Measurements from ENCODE around the gene NCMAP. TPM values are rescaled to one million over a fixed set of nuclear protein-coding genes. Genes with fewer than 3 reads are reported as not detected.

The NCMAP gene
- total RNA-seq, 1 donor from 2014 or later = not detected

- DNase-seq (ENCODE audit: extremely low spot score, unreplicated experiment) = no peak
- H3K4me3 Mint-ChIP-seq (ENCODE audit: unreplicated experiment) = no peak overlapping the region
Measured at GRCh38 chr1:24562625-24563024, 6.7 kb downstream of the NCMAP start.

GRCh38 chr1:24564695-24565094 lies 8.8 kb downstream of the NCMAP start:
- Mint-ChIP-seq H3K36me3 (ENCODE audit: unreplicated experiment) (no peaks in the 10 kb centered on the region), H3K4me3 (ENCODE audit: unreplicated experiment) (no peak overlapping the region), H3K27ac (ENCODE audit: unreplicated experiment) (no peak overlapping the region), H3K9me3 (ENCODE audit: unreplicated experiment) (no peaks in the 10 kb centered on the region), H3K4me1 (ENCODE audit: unreplicated experiment) (peaks cover 32% of the 10 kb centered on the region), H3K27me3 (ENCODE audit: unreplicated experiment) (no peaks in the 10 kb centered on the region)
- no peak for DNase-seq (ENCODE audit: extremely low spot score, unreplicated experiment)
- TF ChIP-seq CTCF (IDR thresholded peaks at IDR 0.05) = no peak

More at GRCh38 chr1:24562625-24563024, 6.7 kb downstream of the NCMAP start:
- H3K27me3 Mint-ChIP-seq (ENCODE audit: unreplicated experiment) = no peaks in the 10 kb centered on the region
- no peak overlapping the region for H3K27ac Mint-ChIP-seq (ENCODE audit: unreplicated experiment)
- H3K36me3 Mint-ChIP-seq (ENCODE audit: unreplicated experiment) = no peaks in the 10 kb centered on the region
- TF ChIP-seq CTCF (IDR thresholded peaks at IDR 0.05) = no peak
- peaks cover 34% of the 10 kb centered on the region for H3K4me1 Mint-ChIP-seq (ENCODE audit: unreplicated experiment)
- no peaks in the 10 kb centered on the region for H3K9me3 Mint-ChIP-seq (ENCODE audit: unreplicated experiment)

- Mint-ChIP-seq H3K4me1 (ENCODE audit: unreplicated experiment) (peaks cover 32% of the 10 kb centered on the region), H3K9me3 (ENCODE audit: unreplicated experiment) (no peaks in the 10 kb centered on the region), H3K4me3 (ENCODE audit: unreplicated experiment) (no peak overlapping the region), H3K27me3 (ENCODE audit: unreplicated experiment) (no peaks in the 10 kb centered on the region), H3K27ac (ENCODE audit: unreplicated experiment) (no peak overlapping the region), H3K36me3 (ENCODE audit: unreplicated experiment) (no peaks in the 10 kb centered on the region)
- no peak for DNase-seq (ENCODE audit: extremely low spot score, unreplicated experiment)
- no peak for TF ChIP-seq CTCF (IDR thresholded peaks at IDR 0.05)
Measured at GRCh38 chr1:24566236-24566867, 10.5 kb downstream of the NCMAP start.

- no peaks in the 10 kb centered on the region for H3K36me3 Mint-ChIP-seq (ENCODE audit: unreplicated experiment)
- H3K4me1 Mint-ChIP-seq (ENCODE audit: unreplicated experiment) = peaks cover 21% of the 10 kb centered on the region
- H3K9me3 Mint-ChIP-seq (ENCODE audit: unreplicated experiment) = no peaks in the 10 kb centered on the region
- peak; percentile 28 for TF ChIP-seq CTCF (IDR thresholded peaks at IDR 0.05)
- H3K4me3 Mint-ChIP-seq (ENCODE audit: unreplicated experiment) = no peak overlapping the region
- no peaks in the 10 kb centered on the region for H3K27me3 Mint-ChIP-seq (ENCODE audit: unreplicated experiment)
- DNase-seq (ENCODE audit: extremely low spot score, unreplicated experiment) = no peak
- H3K27ac Mint-ChIP-seq (ENCODE audit: unreplicated experiment) = peak overlapping the region; percentile 52
Measured at GRCh38 chr1:24567792-24568388, 12.0 kb downstream of the NCMAP start.

GRCh38 chr1:24568475-24568874 lies 12.6 kb downstream of the NCMAP start:
- H3K27ac Mint-ChIP-seq (ENCODE audit: unreplicated experiment) = peak overlapping the region; percentile 52

More at GRCh38 chr1:24568475-24568874, 12.6 kb downstream of the NCMAP start:
- no peaks in the 10 kb centered on the region for H3K9me3 Mint-ChIP-seq (ENCODE audit: unreplicated experiment)
- no peaks in the 10 kb centered on the region for H3K27me3 Mint-ChIP-seq (ENCODE audit: unreplicated experiment)
- DNase-seq (ENCODE audit: extremely low spot score, unreplicated experiment) = no peak
- TF ChIP-seq CTCF (IDR thresholded peaks at IDR 0.05) = no peak
- H3K4me1 Mint-ChIP-seq (ENCODE audit: unreplicated experiment) = peaks cover 19% of the 10 kb centered on the region
- H3K4me3 Mint-ChIP-seq (ENCODE audit: unreplicated experiment) = no peak overlapping the region
- no peaks in the 10 kb centered on the region for H3K36me3 Mint-ChIP-seq (ENCODE audit: unreplicated experiment)
